Nucleus accumbens (tissue), 56 donors: Measurements from ENCODE around the gene FAHD2B.
"Not testable (repeated sequence)": the region's sequence is repeated elsewhere in the genome, so short reads cannot be mapped to it uniquely, and the experiment has no call there.

ENCODE experiments used
- DNase-seq, 56 donors: peaks; one replicate each; lab custom pipeline; 2025; lab: John Stamatoyannopoulos, UW

Gene FAHD2B

DNA sequence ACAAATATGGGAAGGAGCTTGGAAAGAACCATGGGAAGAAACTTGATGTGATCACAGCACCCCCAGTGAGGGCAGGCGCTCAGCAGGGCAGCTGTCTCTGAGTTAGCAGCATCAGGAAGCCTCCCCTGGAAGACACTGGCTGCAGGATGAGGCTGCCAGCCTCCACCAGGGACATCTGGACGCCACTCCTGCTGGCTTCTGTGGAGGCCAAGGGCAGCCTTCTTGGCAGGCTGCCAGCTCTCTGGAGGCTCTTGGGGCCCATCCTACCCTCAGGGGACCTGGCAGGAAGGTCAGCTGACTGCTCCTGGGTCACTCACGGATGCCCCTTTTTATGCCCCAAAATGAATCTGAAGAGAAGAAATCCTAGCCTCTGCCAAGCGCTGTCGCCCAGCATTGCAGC, 26.0 kb downstream of the FAHD2B start:
- DNase-seq = not testable (repeated sequence)

DNA sequence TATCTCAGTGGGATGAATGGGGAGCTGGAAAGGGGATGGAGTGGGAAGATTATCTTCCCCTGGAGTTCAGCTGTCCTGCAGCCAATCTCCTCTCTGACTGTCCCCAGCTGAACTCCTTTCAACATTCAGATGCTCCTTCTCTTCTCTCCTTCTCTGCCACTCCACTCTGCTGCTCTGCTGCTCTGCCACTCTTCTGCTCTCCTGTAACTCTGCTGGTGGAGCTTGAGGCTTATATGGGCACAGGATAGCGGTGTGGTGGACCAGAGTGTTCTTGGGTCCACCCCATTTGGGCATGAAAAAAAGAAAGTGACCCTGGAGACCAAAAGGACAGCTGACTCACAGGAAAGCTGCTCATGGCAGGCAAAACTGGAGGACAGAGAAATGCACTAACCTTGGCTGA, 26.6 kb downstream of the FAHD2B start:
- no peak for DNase-seq

DNA sequence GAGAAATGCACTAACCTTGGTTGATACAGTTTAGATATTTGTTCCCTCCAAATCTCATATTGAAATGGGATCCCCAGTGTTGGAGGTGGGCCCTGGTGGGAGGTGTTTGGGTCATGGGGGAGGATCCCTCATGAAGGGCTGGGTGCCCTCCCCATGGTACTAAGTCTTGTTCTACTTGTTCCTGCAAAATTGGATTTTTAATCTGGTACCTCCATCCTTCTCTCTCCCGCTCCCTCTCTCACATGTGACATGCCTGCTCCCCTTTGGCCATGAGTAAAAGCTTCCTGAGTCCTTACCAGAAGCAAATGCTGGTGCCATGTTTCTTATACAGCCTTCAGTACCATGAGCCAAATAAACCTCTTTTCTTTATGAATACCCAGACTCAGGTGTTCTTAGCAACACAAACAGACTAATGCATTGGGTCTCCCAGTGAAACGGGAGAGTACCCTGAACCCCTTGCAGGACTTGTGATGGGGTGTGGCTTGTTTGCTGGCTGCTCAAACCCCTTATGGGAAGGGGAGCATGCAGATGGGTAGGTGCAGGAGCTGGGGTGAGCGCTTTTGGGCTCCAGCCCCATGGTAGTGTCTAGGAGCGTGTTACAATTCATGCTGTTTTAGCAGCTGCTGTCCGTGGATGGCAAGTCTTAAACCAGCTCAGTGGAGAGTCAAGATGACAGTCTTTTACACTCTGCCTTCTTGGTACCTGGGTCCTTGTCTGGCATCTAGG, 27.2 kb downstream of the FAHD2B start:
- DNase-seq = no peak

DNA sequence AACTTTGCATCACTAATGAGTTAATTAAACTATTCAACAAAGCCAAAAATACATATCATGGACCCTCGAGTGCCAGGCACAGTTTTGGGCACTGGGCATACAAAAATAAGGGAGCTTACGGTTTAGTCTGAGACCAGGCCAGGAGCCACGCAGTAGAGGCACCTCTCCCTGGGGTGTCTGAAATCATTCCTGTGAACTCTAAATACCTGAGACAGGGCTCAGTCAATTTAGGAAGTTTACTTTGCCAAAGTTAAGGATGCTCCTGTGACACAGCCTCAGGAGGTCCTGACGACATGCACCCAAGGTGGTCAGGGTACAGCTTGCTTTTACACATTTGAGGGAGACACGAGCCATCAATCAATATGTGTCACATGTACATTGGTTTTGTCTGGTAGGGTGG, 28.7 kb downstream of the FAHD2B start:
- not testable (repeated sequence) for DNase-seq

DNA sequence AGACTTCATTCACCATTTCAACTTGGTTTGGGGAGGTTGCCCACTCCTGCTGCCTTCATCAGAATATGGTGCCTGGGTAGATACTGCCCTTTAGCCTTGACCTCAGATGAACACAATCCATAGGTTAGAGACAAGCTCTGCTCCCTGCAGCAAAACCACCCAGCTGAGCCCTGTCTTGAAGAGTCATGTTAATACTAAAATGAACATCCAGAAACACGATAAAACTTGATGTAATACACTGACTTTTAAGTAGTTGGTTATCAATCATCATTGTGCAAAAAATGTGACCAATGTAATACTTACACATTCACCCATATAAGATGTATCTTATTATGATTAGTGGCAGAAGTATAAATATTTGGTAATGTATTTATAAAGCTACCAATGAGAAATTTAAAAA, 32.7 kb downstream of the FAHD2B start:
- not testable (repeated sequence) for DNase-seq

DNA sequence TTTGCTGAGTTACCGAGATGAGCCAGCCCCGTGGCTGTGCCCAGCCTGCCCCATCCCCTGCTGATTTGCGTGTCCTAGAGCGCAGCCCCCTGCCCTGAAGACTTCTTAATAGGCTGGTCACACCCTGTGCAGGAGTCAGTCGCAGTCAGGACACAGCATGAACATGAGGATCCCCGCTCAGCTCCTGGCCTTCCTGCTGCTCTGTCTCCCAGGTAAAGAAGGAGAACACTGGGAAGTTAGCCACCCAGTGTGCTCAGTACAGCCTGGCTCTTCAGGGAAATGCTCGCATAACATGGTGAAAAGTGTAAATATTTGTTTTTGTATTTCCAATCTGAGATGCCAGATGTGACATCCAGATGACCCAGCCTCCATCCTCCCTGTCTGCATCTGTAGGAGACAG, 34.9 kb downstream of the FAHD2B start:
- not testable (repeated sequence) for DNase-seq

DNA sequence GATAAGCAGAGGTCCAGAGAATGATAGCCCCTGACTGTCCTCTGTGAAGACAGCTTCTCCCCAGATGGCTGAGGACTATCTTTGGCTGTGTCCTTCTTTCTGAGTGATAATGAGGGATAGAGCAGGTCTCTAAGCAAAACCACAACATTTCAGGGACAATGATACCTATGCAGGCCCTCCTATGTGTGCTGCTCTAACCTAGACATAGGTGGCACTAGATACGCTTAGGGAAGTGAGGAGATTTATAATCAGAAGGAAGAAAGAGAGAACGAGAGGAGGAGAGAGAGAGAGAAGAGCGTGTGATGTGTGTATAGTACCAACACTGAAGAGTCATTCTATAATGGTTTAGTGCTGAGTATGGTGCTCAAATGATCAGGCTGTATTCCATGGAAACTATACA, 38.5 kb downstream of the FAHD2B start:
- not testable (repeated sequence) for DNase-seq

DNA sequence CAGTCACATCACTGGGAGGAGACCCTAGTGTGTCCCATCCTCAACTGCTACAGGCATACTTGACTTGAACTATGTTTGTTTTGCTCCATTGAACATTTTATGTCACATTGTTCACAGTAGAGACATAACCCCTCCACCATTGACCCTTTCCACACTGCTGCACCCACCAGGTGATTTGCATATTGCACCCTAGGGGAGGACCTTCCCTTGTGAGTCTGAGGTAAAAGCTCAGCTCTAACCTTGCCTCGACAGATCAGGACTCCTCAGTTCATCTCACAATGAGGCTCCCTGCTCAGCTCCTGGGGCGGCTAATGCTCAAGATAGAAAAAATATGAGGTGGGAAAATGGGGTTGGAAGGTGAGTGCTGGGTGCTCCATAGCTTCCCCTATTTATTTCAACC, 44.6 kb downstream of the FAHD2B start:
- DNase-seq = not testable (repeated sequence)

DNA sequence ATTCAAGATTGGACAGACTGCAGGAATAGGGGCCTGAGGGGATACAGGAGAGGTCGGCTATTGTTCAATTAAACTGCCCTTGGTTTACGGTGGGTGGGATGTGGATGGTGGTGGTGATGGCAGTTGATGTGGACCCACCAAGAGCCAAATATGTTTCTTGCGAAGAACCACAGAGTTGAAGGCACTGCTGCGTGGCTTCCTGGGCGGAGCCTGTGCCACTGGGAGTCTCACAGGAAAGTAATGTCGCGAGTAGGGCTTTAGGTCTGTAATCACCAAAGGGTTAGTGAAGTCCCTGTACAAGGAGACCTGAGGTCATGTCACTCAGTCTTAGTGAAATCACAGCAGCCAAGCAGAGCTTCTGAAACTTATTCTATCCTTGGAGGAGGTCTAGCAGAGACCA, 46.2 kb downstream of the FAHD2B start:
- DNase-seq = not testable (repeated sequence)

DNA sequence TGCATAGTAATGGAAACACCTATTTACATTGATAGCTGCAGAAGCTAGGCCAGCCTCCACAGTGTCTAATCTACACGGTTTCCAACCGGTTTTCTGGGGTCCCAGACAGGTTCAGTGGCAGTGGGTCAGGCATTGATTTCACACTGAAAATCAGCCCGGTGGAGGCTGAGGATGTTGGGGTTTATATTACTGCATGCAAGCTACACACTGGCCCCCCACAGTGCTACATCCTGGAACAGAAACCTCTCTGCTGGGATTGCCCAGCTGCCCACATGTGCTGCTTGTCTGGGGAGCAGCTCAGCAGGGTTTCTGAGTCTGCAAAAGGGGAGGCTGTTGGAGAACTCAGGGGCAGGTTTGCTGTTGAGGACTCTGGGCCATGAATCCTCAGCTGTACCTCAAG, 48.0 kb downstream of the FAHD2B start:
- not testable (repeated sequence) for DNase-seq

DNA sequence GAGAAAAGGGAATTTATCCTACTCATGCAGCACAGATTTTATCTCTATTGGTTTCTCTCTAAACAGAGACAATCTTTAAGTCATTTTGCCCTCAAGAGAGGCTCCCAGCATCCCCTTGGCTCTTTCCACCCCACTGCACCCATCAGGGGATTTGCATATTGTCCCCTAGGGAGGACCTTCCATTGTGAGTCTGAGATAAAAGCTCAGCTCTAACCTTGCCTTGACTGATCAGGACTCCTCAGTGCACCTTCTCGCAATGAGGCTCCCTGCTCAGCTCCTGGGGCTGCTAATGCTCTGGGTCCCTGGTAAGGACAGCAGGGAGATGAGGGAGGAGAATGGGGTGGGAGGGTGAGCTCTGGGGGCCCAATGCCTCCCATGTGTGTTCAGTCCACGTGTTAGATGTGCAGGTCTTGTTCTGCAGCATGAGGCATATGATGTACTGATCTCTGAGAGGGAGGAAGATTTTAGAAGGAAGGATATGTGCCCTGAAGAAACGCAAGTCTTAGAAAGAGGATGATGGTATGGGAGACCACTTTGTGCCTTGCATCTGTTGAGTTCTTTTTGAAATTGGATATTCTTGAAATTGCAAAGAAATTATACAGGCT, 48.7 kb downstream of the FAHD2B start:
- not testable (repeated sequence) for DNase-seq
